WI38 (cell line): ENCODE results near the gene ARHGEF3.
"Not testable (repeated sequence)": the region's sequence is repeated elsewhere in the genome, so short reads cannot be mapped to it uniquely, and the experiment has no call there.

Experiments
- H3K4me3 ChIP-seq: 2 replicates; pipeline ENCODE4 v1.5.1; 2011; ENCODE audit warnings: low read depth, mild to moderate bottlenecking, control low read depth, low read length
- CTCF ChIP-seq: IDR thresholded peaks from 2 replicates; pipeline ENCODE4 v1.5.1; 2012; ENCODE audit warnings: low read depth, mild to moderate bottlenecking, control low read depth, low read length

Gene ARHGEF3

GRCh38 chr3:56700151-56700550 lies 101.6 kb downstream of the ARHGEF3 start:
- no peak overlapping the region for H3K4me3 ChIP-seq
- no peak for TF ChIP-seq CTCF

GRCh38 chr3:56694867-56695683 lies 106.7 kb downstream of the ARHGEF3 start:
- no peak for TF ChIP-seq CTCF
- no peak overlapping the region for H3K4me3 ChIP-seq

GRCh38 chr3:56693750-56694149 lies 108.0 kb downstream of the ARHGEF3 start:
- TF ChIP-seq CTCF, result no peak
- no peak overlapping the region for H3K4me3 ChIP-seq

GRCh38 chr3:56692520-56693433 lies 109.0 kb downstream of the ARHGEF3 start:
- H3K4me3 ChIP-seq, result not testable (repeated sequence)

- not testable (repeated sequence) for H3K4me3 ChIP-seq
Measured at GRCh38 chr3:56692001-56692365, 109.8 kb downstream of the ARHGEF3 start.

- no peak overlapping the region for H3K4me3 ChIP-seq
- no peak for TF ChIP-seq CTCF
Measured at GRCh38 chr3:56691165-56692000, 110.4 kb downstream of the ARHGEF3 start.

GRCh38 chr3:56689303-56689702 lies 112.4 kb downstream of the ARHGEF3 start:
- no peak for TF ChIP-seq CTCF
- no peak overlapping the region for H3K4me3 ChIP-seq
